Choroid plexus epithelial cell (primary cell): ENCODE measurements around the gene ADGRL3.

ENCODE experiments used
- DNase-seq: peaks from one replicate; pipeline ENCODE4 v3.0.0-alpha.2; 2010; ENCODE audit warnings: low read depth
- H3K4me3 ChIP-seq: 2 replicates; pipeline ENCODE4 v1.5.1; 2011; ENCODE audit warnings: low read depth, mild to moderate bottlenecking, control low read depth, low read length, moderate library complexity
- CTCF ChIP-seq: conservative IDR thresholded peaks from 2 replicates; pipeline ENCODE4 v1.5.1; 2011; ENCODE audit warnings: low read depth, mild to moderate bottlenecking, control low read depth, inconsistent platforms, low read length, moderate library complexity

The ADGRL3 gene

GRCh38 chr4:61426229-61426628 lies 226.1 kb downstream of the ADGRL3 start:
- DNase-seq: no peak
- TF ChIP-seq CTCF: no peak
- no peak overlapping the region for H3K4me3 ChIP-seq

GRCh38 chr4:61427099-61427817 lies 227.1 kb downstream of the ADGRL3 start:
- TF ChIP-seq CTCF: no peak
- H3K4me3 ChIP-seq: no peak overlapping the region
- no peak for DNase-seq

GRCh38 chr4:61427818-61428495 lies 227.8 kb downstream of the ADGRL3 start:
- no peak for DNase-seq
- TF ChIP-seq CTCF: no peak
- H3K4me3 ChIP-seq: no peak overlapping the region

- no peak overlapping the region for H3K4me3 ChIP-seq
- no peak for DNase-seq
- no peak for TF ChIP-seq CTCF
These were observed 228.8 kb downstream of the ADGRL3 start for GRCh38 chr4:61428950-61429349.

- no peak overlapping the region for H3K4me3 ChIP-seq
- no peak for TF ChIP-seq CTCF
- no peak for DNase-seq
These were observed 231.0 kb downstream of the ADGRL3 start for GRCh38 chr4:61431131-61431530.

- no peak for TF ChIP-seq CTCF
- DNase-seq: no peak
- H3K4me3 ChIP-seq: no peak overlapping the region
These were observed 237.8 kb downstream of the ADGRL3 start for GRCh38 chr4:61437923-61438322.

GRCh38 chr4:61440321-61440720 lies 240.2 kb downstream of the ADGRL3 start:
- no peak for TF ChIP-seq CTCF
- no peak overlapping the region for H3K4me3 ChIP-seq
- DNase-seq: no peak
